WTC11 (cell line): ENCODE results near the gene RNF115.

Experiments
- ATF6 ChIP-seq: sonication (generic); formaldehyde crosslinking; IDR thresholded peaks from 2 replicates; pipeline ENCODE4 v1.8.1; 2023; ENCODE audit warnings: mild to moderate bottlenecking, missing genetic modification reagents
- CREM ChIP-seq: sonication (generic); formaldehyde crosslinking; IDR thresholded peaks from 2 replicates; pipeline ENCODE4 v1.8.1; 2022; ENCODE audit warnings: mild to moderate bottlenecking, missing genetic modification reagents, moderate library complexity
- CTCF ChIP-seq: fragments of 200-600 bp; IDR thresholded peaks from 2 replicates; pipeline ENCODE4 v1.8.0; 2022; ENCODE audit warnings: antibody characterized with exemption
- E2F1 ChIP-seq: sonication (generic); formaldehyde crosslinking; IDR thresholded peaks from 2 replicates; pipeline ENCODE4 v1.8.0; 2022; ENCODE audit warnings: mild to moderate bottlenecking, missing genetic modification reagents
- ESRRA ChIP-seq: sonication (generic); formaldehyde crosslinking; IDR thresholded peaks from 2 replicates; pipeline ENCODE4 v1.8.1; 2022; ENCODE audit warnings: mild to moderate bottlenecking, missing genetic modification reagents, borderline replicate concordance
- FOXP4 ChIP-seq: sonication (generic); formaldehyde crosslinking; IDR thresholded peaks from 2 replicates; pipeline ENCODE4 v1.8.0; 2022; ENCODE audit warnings: mild to moderate bottlenecking, missing genetic modification reagents
- MAX ChIP-seq: sonication (generic); formaldehyde crosslinking; IDR thresholded peaks from 2 replicates; pipeline ENCODE4 v1.8.0; 2022; ENCODE audit warnings: mild to moderate bottlenecking, missing genetic modification reagents
- SP1 ChIP-seq: sonication (generic); formaldehyde crosslinking; conservative IDR thresholded peaks from 2 replicates; pipeline ENCODE4 v1.8.1; 2022; ENCODE audit warnings: missing genetic modification reagents
- TCF7 ChIP-seq: sonication (generic); formaldehyde crosslinking; IDR thresholded peaks from 2 replicates; pipeline ENCODE4 v1.8.0; 2022; ENCODE audit warnings: mild to moderate bottlenecking, low read depth, missing genetic modification reagents, moderate library complexity
- ZSCAN18 ChIP-seq: fragments of 250-450 bp; sonication (Bioruptor Pico); IDR thresholded peaks from 2 replicates; pipeline ENCODE4 v2.1.2; 2022; ENCODE audit warnings: mild to moderate bottlenecking, moderate library complexity

- TF ChIP-seq FOXP4 (CRISPR knock-in tag) (no peak), E2F1 (CRISPR knock-in tag) (no peak), CTCF (no peak), ESRRA (CRISPR knock-in tag) (no peak), MAX (CRISPR knock-in tag) (no peak), SP1 (CRISPR knock-in tag) (no peak), CREM (CRISPR knock-in tag) (no peak), TCF7 (no peak), ATF6 (no peak), ZSCAN18 (CRISPR knock-in tag) (no peak)
Observed at GRCh38 chr1:145729196-145729595, 94.7 kb downstream of the RNF115 start.
